ENCODE data around the gene ATG101. TPM values are rescaled to one million over a fixed set of nuclear protein-coding genes. Genes with fewer than 3 reads are reported as not detected.

Gene ATG101
- 22.6 TPM for total RNA-seq (ENCODE audit: insufficient read depth, low replicate concordance)

- DNase-seq (ENCODE audit: low spot score): peak; percentile 98
Observed at GRCh38 chr12:52069327-52070184, at the start of gene ATG101. TSS of gene ATG101 (plus strand) at chr12:52069978. CDS start at chr12:52073651, 3,673 bp downstream.

DNA sequence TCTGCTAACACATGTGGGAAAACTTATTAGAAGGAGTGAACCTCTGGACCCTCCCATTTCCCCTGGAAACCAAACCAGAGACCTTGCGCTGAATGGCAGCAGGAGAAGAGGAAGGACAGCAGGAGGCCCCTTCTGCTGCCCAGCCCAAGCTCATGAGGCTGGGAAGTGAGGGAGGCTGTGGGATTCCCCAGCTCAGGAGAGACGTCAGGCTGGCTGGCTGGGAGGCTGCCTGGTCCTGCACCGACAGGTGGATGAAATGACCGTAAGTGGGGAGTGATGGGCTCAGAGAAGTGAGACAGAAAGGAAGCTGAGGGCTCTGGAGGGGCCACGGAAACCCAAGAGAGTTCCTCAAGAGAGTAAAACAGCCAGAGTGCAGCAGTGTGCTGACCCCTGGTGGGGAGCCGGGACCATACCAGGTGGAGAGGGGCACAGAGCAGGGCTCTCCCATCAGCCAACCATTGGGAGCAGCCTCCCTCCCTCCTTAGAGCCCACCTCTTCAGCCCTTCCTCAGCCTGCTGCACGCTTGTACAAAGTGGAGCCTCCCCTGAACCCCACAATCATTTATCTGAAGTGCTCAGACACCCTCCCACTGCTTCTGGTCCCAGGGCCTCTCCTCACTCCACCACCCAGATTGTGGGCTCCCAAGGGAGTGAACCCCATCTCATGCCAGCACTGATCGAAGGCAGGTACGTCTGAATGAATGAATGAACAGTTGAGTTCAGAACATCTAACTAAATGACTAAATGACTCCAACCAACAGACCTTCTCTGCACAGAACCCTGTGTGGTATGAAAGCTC, 49.0 kb upstream of the ATG101 start:
- DNase-seq (ENCODE audit: low spot score): peak; percentile 74

DNA sequence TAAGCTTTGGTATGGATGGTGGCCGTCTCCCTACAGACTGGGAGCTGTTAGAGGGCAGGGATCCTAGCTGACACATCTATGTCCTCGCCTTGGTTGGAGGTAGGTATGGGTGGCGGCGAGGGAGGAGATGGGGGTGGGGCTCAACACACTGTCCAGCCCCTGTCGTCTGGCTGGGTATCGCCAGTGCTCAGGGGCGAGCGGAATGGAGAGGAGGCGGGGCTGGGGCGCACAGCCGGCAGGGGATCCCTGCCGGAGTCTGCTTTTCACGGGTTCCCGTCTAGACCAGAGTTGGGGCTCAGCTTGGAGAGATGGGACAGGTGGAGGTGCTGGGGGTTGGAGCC, 47.0 kb upstream of the ATG101 start:
- no peak for DNase-seq (ENCODE audit: low spot score)

- DNase-seq (ENCODE audit: low spot score): peak; percentile 76
Observed at GRCh38 chr12:52023182-52023975, 46.4 kb upstream of the ATG101 start.

- DNase-seq (ENCODE audit: low spot score): no peak
Observed at GRCh38 chr12:52023976-52024688, 45.6 kb upstream of the ATG101 start.

GRCh38 chr12:52024845-52025230, 44.9 kb upstream of the ATG101 start:
- DNase-seq (ENCODE audit: low spot score): peak; percentile 78

DNA sequence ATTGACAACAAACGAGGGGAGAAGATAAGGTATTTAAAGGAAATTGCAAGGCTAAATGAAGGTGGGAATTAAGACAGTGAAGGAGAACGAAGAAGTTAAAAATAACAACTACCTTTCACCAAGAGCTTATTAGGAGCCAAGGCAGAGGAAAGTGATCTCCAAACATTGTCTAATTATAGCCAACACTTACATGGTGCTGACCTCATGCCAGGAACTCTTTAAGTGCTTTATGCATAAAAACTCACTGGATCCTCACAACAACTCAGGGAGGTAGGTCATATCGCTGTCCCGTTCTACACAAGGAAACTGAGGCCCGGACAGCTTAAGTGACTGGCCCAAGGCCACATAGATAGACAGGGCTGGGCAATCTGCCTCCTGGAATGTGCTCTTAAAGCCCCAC, 43.5 kb upstream of the ATG101 start:
- DNase-seq (ENCODE audit: low spot score): no peak

DNA sequence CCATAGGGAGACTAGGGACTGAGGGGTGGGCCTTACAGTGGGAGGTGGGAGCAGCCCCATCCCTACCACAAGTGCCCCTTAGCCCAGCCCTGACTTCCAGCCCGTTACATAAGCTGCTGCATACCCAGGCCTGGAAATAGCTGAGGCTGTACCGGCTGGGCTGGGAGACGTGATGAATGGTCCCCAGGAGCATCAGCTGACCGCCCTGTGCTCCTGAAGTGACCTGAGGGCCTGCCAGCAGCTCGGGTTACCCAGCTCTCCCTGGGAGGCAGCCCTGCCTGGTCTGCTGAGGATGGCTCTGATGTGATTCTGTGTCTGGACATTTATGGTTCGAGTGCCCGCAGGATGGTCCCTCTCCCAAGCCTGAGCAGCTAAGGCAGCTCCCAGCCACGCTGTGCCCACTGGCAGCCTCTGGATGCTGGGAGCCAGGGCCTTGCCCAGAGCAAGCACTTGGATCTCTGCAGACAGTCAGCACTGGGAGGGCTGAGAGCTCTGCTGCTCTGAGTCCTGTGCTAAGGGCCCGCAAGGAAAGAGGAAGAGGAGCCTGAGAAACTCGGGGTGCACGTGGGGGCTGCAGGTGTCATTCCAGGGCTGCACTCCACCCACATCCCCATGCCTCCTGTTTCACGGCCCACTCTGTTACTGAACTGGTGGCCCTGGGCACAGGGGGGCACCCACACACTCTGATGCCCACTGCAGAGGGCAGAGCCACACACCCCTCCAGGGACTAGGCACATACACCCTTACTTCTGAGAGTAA, 42.5 kb upstream of the ATG101 start:
- DNase-seq (ENCODE audit: low spot score): no peak

- peak; percentile 69 for DNase-seq (ENCODE audit: low spot score)
Observed at GRCh38 chr12:52029685-52030084, 40.1 kb upstream of the ATG101 start.

DNA sequence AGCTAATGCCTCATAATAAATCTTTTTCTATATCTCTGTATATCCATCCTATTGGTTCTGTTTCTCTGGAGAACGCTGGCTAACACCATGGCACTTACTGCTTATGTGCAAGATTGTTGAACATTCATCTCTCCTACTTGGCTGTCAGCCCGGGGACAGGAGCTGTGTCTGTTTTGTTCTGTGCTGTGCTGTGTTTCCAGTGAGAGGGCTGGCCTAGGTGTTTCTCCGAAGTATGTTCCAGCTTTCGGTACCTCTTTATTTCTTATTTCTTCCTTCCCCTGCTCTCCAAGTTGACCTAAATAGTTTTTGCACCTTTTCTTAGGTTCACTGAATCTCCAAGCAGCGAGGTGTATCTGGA, 37.4 kb upstream of the ATG101 start:
- peak; percentile 93 for DNase-seq (ENCODE audit: low spot score)

DNA sequence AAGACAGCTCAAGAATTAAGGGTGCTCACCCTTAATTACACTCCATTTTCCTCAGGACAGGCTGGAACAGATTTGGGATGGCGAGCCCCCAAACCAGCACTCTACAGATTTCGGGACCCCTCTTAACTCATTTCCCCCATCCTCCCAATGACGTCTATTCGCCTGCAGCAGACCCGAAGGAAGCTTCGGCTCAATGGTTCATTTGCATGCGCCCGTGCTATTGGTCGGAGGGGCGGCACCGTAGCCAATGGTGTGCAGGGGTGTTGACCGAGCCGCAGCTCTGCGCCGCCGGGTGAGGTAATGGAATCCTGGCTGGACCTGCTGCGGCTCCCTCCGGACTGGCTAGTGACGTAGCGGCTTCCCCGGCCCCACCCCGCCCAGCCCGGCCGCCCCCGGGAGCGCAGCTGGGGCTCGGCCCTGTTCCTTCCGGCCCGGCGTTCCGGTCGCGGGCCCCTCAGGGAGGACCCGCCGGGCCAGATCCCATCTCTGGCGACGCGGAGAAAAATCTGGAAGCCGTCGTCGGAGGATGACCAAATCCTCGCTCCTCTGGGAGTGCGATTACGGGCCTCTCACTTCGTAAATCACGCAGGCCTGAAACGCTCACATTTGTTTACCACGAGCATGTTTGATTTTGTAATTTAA, 36.9 kb upstream of the ATG101 start:
- DNase-seq (ENCODE audit: low spot score): peak; percentile 98

GRCh38 chr12:52033446-52034140, 36.2 kb upstream of the ATG101 start:
- DNase-seq (ENCODE audit: low spot score): no peak

GRCh38 chr12:52035190-52035589, 34.6 kb upstream of the ATG101 start:
- DNase-seq (ENCODE audit: low spot score): no peak

- no peak for DNase-seq (ENCODE audit: low spot score)
Observed at GRCh38 chr12:52035926-52036325, 33.9 kb upstream of the ATG101 start.

DNA sequence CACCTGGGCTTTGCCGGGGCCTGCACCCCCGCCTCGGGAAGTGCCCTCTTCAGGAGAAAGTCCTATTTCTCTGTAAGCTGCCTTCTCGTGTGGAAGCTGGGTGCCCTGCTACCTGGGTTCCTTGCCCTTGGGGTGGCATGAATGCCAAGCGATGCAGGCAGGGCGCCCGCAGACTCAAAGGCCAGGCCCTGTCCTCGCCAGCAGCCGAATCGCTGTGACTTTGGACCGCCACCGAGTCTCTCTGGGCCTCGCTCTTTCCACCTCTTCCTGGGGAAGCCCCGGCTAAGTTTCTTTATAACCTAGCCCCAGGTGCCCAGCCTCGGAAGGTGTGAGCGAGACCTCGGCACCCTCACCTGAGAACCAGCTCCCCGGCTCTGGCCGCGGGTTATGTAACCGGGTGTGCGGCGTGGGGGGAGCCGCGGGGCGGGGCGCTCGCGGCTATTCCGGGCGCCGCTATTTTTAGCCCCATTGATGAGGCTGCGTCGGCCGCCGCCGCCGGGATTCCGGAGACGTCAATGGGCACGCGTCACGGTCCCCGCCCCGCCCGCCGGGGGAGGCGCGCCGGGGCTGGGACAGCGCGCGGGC, 33.1 kb upstream of the ATG101 start:
- DNase-seq (ENCODE audit: low spot score): peak; percentile 71

DNA sequence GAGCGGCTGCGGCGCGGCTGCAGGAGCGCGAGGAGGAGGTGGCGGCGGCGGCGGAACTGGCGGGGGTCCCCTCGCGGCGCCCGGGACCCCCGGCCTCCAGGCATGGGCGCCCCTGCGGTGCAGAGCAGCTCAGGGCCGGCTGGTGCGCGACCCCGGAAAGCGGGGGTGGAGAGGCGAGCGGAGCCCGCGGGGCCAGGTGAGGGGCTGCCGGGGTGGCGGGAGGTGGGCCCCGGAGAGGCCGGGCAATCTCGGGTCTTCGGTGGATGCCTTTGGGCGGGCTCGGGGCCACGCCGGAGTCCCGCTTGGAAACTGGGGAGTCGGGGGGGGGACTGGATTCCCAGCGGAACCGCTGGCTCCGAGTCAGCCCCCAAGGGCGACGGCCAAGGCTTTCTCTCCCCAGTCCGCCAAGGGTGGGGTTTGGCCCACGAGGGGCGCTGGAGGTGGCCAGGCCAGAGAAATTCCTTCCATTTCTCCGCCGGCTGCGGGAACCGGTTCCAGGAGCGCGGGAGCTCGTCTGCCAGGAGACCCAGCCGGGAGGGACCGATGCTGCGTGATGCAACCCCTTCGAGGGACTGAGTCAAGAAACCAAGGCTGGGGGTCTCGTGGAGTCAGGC, 32.4 kb upstream of the ATG101 start:
- peak; percentile 36 for DNase-seq (ENCODE audit: low spot score)

- no peak for DNase-seq (ENCODE audit: low spot score)
Observed at GRCh38 chr12:52038447-52038846, 31.3 kb upstream of the ATG101 start.

GRCh38 chr12:52041035-52041434, 28.7 kb upstream of the ATG101 start:
- DNase-seq (ENCODE audit: low spot score): no peak

GRCh38 chr12:52041695-52042123, 28.1 kb upstream of the ATG101 start:
- peak; percentile 82 for DNase-seq (ENCODE audit: low spot score)

Data from umbilical cord (tissue), 2 donors.